AG04450 (cell line): ENCODE data around the gene IFI27L2. TPM values are rescaled to one million over a fixed set of nuclear protein-coding genes. Genes with fewer than 3 reads are reported as not detected.

Source experiments
- CTCF ChIA-PET: fragments of 300-600, 350-600 bp; formaldehyde crosslinking; extraction: SDS; loops from one replicate; lab custom pipeline; 2022; ENCODE audit warnings: antibody characterized with exemption, inconsistent platforms; lab: Charles Lee
- POLR2A ChIA-PET: fragments of 350-600 bp; formaldehyde crosslinking; extraction: SDS; loops from one replicate; lab custom pipeline; 2021; ENCODE audit warnings: antibody characterized with exemption, inconsistent platforms; lab: Yijun Ruan, JAX
- DNase-seq: peaks from one replicate; pipeline ENCODE4 v3.0.0-alpha.2; 2011; ENCODE audit warnings: low read depth, low spot score
- H3K27ac ChIP-seq: one replicate; pipeline ENCODE4 v1.5.1; 2012; ENCODE audit warnings: low read depth, low read length, control low read depth
- H3K27me3 ChIP-seq: one replicate; pipeline ENCODE4 v1.6.0; 2012; ENCODE audit warnings: low read length; ENCODE audit not compliant: control insufficient read depth, insufficient read depth
- H3K4me3 ChIP-seq: 2 replicates; pipeline ENCODE4 v1.5.1; 2011; ENCODE audit warnings: mild to moderate bottlenecking, low read depth, low read length, control low read depth
- H3K9me3 ChIP-seq: 2 replicates; pipeline ENCODE4 v1.5.1; 2012; ENCODE audit warnings: low read length; ENCODE audit not compliant: control insufficient read depth, insufficient read depth
- CTCF ChIP-seq: IDR thresholded peaks from 2 replicates; pipeline ENCODE4 v1.5.1; 2011; ENCODE audit warnings: low read depth, low read length, control low read depth, inconsistent platforms
- polyA plus RNA-seq: library from polyadenylated mRNA; depleted of rRNA; stranded (reverse); fragments of >200 nt; gene quantifications from 2 replicates; pipeline ENCODE4 v1.2.3, GENCODE V29; 2011

The IFI27L2 gene
- polyA plus RNA-seq, 1 experiment: 81.9 TPM

GRCh38 chr14:94104731-94105130 lies 24.7 kb downstream of the IFI27L2 start:
- H3K9me3 ChIP-seq: no peaks in the 10 kb centered on the region
- CTCF ChIA-PET: interaction anchor here (0.6 to 1.7 kb wide), 3 partner anchors 76 to 167 kb away, joined by 3 to 4 read pairs (median 3); no protein-coding TSS in a partner anchor
- POLR2A ChIA-PET: no interaction called here
- H3K27me3 ChIP-seq: no peaks in the 10 kb centered on the region
- H3K27ac ChIP-seq: no peak overlapping the region
- DNase-seq: no peak
- TF ChIP-seq CTCF: no peak
- no peak overlapping the region for H3K4me3 ChIP-seq

GRCh38 chr14:94103554-94104150 lies 25.8 kb downstream of the IFI27L2 start:
- H3K27me3 ChIP-seq: no peaks in the 10 kb centered on the region
- no peak overlapping the region for H3K27ac ChIP-seq
- ChIA-PET CTCF (interaction anchor here (0.7 to 1.7 kb wide), 4 partner anchors 29 to 164 kb away, joined by 3 to 4 read pairs (median 3); no protein-coding TSS in a partner anchor), POLR2A (no interaction called here)
- H3K4me3 ChIP-seq: no peak overlapping the region
- DNase-seq: no peak
- TF ChIP-seq CTCF: no peak
- no peaks in the 10 kb centered on the region for H3K9me3 ChIP-seq

- ChIA-PET CTCF (interaction anchor here (1.3 kb wide), 1 partner anchor 30 kb away, joined by 3 read pairs; no protein-coding TSS in a partner anchor), POLR2A (no interaction called here)
- H3K9me3 ChIP-seq: no peaks in the 10 kb centered on the region
- H3K27me3 ChIP-seq: no peaks in the 10 kb centered on the region
- H3K4me3 ChIP-seq: no peak overlapping the region
- no peak for DNase-seq
- TF ChIP-seq CTCF: no peak
- no peak overlapping the region for H3K27ac ChIP-seq
These were observed 26.5 kb downstream of the IFI27L2 start for GRCh38 chr14:94102768-94103482.

- DNase-seq: no peak
- Histone ChIP-seq H3K27ac (no peak overlapping the region), H3K27me3 (no peaks in the 10 kb centered on the region), H3K4me3 (no peak overlapping the region), H3K9me3 (no peaks in the 10 kb centered on the region)
- ChIA-PET POLR2A (no interaction called here), CTCF (no interaction called here)
- TF ChIP-seq CTCF: no peak
These were observed 27.7 kb downstream of the IFI27L2 start for GRCh38 chr14:94101748-94102147.

- POLR2A ChIA-PET: interaction anchor here (0.6 kb wide), 1 partner anchor 14 kb away, joined by 3 read pairs; no protein-coding TSS in a partner anchor
- Histone ChIP-seq H3K4me3 (no peak overlapping the region), H3K27ac (peak overlapping the region; percentile 11), H3K27me3 (no peaks in the 10 kb centered on the region), H3K9me3 (no peaks in the 10 kb centered on the region)
- peak; percentile 13 for DNase-seq
- CTCF ChIA-PET: interaction anchor here (0.6 to 1.6 kb wide), 4 partner anchors 31 to 74 kb away, joined by 3 to 6 read pairs (median 5); no protein-coding TSS in a partner anchor
- TF ChIP-seq CTCF: no peak
These were observed 28.6 kb downstream of the IFI27L2 start for GRCh38 chr14:94100847-94101246.
